Measurements from ENCODE around the gene GALNT2.

GALNT2 gene

GRCh38 chr1:230194525-230194924, 127.5 kb downstream of the GALNT2 start:
- DNase-seq: no peak

GRCh38 chr1:230195199-230195598, 128.2 kb downstream of the GALNT2 start:
- DNase-seq: no peak

GRCh38 chr1:230196077-230196476, 129.0 kb downstream of the GALNT2 start:
- DNase-seq: no peak

- DNase-seq: no peak
Measured at GRCh38 chr1:230197644-230198567, 130.9 kb downstream of the GALNT2 start.

- DNase-seq: no peak
Measured at GRCh38 chr1:230199034-230199433, 132.0 kb downstream of the GALNT2 start.

- DNase-seq: no peak
Measured at GRCh38 chr1:230199554-230199953, 132.5 kb downstream of the GALNT2 start.

- DNase-seq: no peak
Measured at GRCh38 chr1:230200276-230200675, 133.2 kb downstream of the GALNT2 start.

- no peak for DNase-seq
Measured at GRCh38 chr1:230201445-230201844, 134.4 kb downstream of the GALNT2 start.

GRCh38 chr1:230204842-230205241, 137.8 kb downstream of the GALNT2 start:
- peak; percentile 12 for DNase-seq

GRCh38 chr1:230205719-230206198, 138.7 kb downstream of the GALNT2 start:
- peak; percentile 82 for DNase-seq

- DNase-seq: no peak
Measured at GRCh38 chr1:230206207-230206606, 139.2 kb downstream of the GALNT2 start.

GRCh38 chr1:230206976-230207375, 139.9 kb downstream of the GALNT2 start:
- no peak for DNase-seq

GRCh38 chr1:230207598-230207997, 140.6 kb downstream of the GALNT2 start:
- no peak for DNase-seq

- DNase-seq: no peak
Measured at GRCh38 chr1:230208619-230209261, 141.7 kb downstream of the GALNT2 start.

GRCh38 chr1:230210326-230210980, 143.4 kb downstream of the GALNT2 start:
- no peak for DNase-seq

GRCh38 chr1:230210981-230211336, 143.9 kb downstream of the GALNT2 start:
- DNase-seq: no peak

GRCh38 chr1:230211436-230212145, 144.6 kb downstream of the GALNT2 start:
- DNase-seq: no peak

- no peak for DNase-seq
Measured at GRCh38 chr1:230212405-230212936, 145.4 kb downstream of the GALNT2 start.

GRCh38 chr1:230215031-230215430, 148.0 kb downstream of the GALNT2 start:
- peak; percentile 5 for DNase-seq

GRCh38 chr1:230215529-230215928, 148.5 kb downstream of the GALNT2 start:
- peak; percentile 7 for DNase-seq

- DNase-seq: no peak
Measured at GRCh38 chr1:230216896-230217295, 149.9 kb downstream of the GALNT2 start.

- no peak for DNase-seq
Measured at GRCh38 chr1:230218667-230219066, 151.6 kb downstream of the GALNT2 start.
